Measurements from ENCODE around the gene PGK1. TPM values are rescaled to one million over a fixed set of nuclear protein-coding genes. Genes with fewer than 3 reads are reported as not detected.

PGK1 gene
- total and polyA plus RNA-seq, 4 donors: 70.3 to 172 (median 144) TPM

DNA sequence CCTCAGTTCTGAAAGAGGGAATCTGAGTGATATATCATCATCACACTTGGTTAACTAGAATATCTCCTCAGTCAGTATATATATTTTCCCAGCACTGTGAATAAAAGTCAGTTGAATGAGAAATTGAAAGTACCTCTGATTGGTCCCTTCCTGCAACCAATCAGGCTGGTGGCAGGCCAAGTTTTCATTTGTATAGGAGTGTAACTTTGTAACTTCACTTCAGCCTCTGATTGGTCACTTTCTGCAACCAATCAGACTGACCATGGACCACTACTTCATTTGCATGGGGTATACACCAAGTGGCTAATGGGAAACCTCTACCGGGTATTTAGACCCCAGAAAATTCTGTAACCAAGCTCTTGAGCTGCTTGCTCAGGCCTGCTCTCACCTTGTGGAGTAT lies 2.0 kb upstream of the PGK1 start:
- TF ChIP-seq, protein P1, sequence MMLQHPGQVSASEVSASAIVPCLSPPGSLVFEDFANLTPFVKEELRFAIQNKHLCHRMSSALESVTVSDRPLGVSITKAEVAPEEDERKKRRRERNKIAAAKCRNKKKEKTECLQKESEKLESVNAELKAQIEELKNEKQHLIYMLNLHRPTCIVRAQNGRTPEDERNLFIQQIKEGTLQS (IDR thresholded peaks at IDR 0.05): no peak
- TF ChIP-seq MAX (IDR thresholded peaks at IDR 0.05): no peak
- no peak for TF ChIP-seq RAD21 (IDR thresholded peaks at IDR 0.05)
- no peak for TF ChIP-seq JUND (IDR thresholded peaks at IDR 0.05)
- TF ChIP-seq GABPA (IDR thresholded peaks at IDR 0.05 in 1 of 2, conservative IDR thresholded peaks at IDR 0.05 in 1 of 2): no peak
- TF ChIP-seq NR2F2 (IDR thresholded peaks at IDR 0.05): no peak
- no peak for TF ChIP-seq ZBTB33 (IDR thresholded peaks at IDR 0.05)
- TF ChIP-seq HNF4G (IDR thresholded peaks at IDR 0.05): no peak
- TF ChIP-seq TAF1 (conservative IDR thresholded peaks at IDR 0.05): no peak
- TF ChIP-seq, protein P2, sequence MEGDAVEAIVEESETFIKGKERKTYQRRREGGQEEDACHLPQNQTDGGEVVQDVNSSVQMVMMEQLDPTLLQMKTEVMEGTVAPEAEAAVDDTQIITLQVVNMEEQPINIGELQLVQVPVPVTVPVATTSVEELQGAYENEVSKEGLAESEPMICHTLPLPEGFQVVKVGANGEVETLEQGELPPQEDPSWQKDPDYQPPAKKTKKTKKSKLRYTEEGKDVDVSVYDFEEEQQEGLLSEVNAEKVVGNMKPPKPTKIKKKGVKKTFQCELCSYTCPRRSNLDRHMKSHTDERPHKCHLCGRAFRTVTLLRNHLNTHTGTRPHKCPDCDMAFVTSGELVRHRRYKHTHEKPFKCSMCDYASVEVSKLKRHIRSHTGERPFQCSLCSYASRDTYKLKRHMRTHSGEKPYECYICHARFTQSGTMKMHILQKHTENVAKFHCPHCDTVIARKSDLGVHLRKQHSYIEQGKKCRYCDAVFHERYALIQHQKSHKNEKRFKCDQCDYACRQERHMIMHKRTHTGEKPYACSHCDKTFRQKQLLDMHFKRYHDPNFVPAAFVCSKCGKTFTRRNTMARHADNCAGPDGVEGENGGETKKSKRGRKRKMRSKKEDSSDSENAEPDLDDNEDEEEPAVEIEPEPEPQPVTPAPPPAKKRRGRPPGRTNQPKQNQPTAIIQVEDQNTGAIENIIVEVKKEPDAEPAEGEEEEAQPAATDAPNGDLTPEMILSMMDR (IDR thresholded peaks at IDR 0.05; ENCODE audit: low read depth, low read length, missing input control): no peak
- no peak for TF ChIP-seq SP1 (IDR thresholded peaks at IDR 0.05)
- TF ChIP-seq YY1 (IDR thresholded peaks at IDR 0.05): no peak
- no peak for TF ChIP-seq FOXA1 (IDR thresholded peaks at IDR 0.05)
- no peak for TF ChIP-seq EGR1 (IDR thresholded peaks at IDR 0.05; ENCODE audit: low read depth in 2 of 2)
- TF ChIP-seq FOXA2 (IDR thresholded peaks at IDR 0.05): no peak
- no peak for TF ChIP-seq HNF4A (conservative IDR thresholded peaks at IDR 0.05)
- Histone ChIP-seq H3K4me3 (ENCODE audit: low read depth in 1 of 3, low read length in 3 of 3) (no peak overlapping the region), H3K27me3 (ENCODE audit: control insufficient read depth in 4 of 4, insufficient read depth in 4 of 4, low read length in 3 of 4) (no peaks in the 10 kb centered on the region), H3K36me3 (ENCODE audit: control insufficient read depth in 4 of 4, insufficient read depth in 3 of 4, low read depth in 1 of 4, low read length in 3 of 4) (no peaks in the 10 kb centered on the region), H3K9me3 (ENCODE audit: control insufficient read depth in 4 of 4, low read length in 3 of 4) (peaks cover 0 to 4% (median 0%) of the 10 kb centered on the region in 4 donors), H3K9ac (ENCODE audit: low read depth in 1 of 2, low read length in 2 of 2) (no peak overlapping the region), H3K4me1 (ENCODE audit: control insufficient read depth in 4 of 4, insufficient read depth in 4 of 4, low read length in 3 of 4) (peaks cover 7 to 13% (median 8%) of the 10 kb centered on the region in 4 donors), H3K27ac (ENCODE audit: low read depth in 1 of 2, low read length in 2 of 2) (no peak overlapping the region)
- DNase-seq (ENCODE audit: low spot score): no peak
- 89% methylated on average over 1 of the region's 1 CpG for WGBS

DNA sequence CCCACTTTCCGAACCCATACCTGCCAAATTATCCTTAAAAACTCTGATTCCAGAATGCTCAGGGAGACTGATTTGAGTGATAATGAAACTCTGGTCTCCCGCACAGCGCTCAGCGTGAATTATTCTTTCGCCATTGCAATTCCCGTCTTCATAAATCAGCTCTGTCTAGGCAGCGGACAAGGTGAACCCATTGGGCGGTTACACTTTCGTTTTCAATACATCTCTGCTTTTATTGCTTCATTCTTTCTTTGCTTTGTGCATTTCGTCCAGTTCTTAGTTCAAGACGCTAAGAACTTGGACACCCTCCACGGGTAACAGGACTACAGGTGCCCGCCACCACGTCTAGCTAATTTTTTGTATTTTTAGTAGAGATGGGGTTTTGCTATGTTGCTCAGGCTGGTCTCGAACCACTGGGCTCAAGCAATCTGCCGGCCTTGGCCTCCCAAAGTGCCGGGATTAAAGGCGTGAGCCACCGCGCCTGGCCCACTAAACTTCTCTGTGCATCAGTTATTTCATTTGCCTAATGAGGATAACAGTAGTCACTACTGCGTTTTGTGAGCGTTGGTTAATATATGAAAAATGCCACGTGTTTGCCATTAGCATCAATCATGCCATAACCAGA lies 936 bp upstream of the PGK1 start:
- H3K4me1 ChIP-seq (ENCODE audit: control insufficient read depth in 4 of 4, insufficient read depth in 4 of 4, low read length in 3 of 4): peaks cover 7 to 16% (median 13%) of the 10 kb centered on the region in 4 donors
- 86% methylated on average over 23 of the region's 23 CpGs for WGBS
- H3K27me3 ChIP-seq (ENCODE audit: control insufficient read depth in 4 of 4, insufficient read depth in 4 of 4, low read length in 3 of 4): no peaks in the 10 kb centered on the region
- peak overlapping the region; percentile 91 to 100 for H3K27ac ChIP-seq (ENCODE audit: low read depth in 1 of 2, low read length in 2 of 2)
- H3K4me3 ChIP-seq (ENCODE audit: low read depth in 1 of 3, low read length in 3 of 3): peak overlapping the region in 2 of 3 donors; percentile 32 to 70
- no peak for TF ChIP-seq EGR1 (IDR thresholded peaks at IDR 0.05; ENCODE audit: low read depth in 2 of 2)
- TF ChIP-seq FOXA1 (IDR thresholded peaks at IDR 0.05): no peak
- TF ChIP-seq FOXA2 (IDR thresholded peaks at IDR 0.05): no peak
- no peak for TF ChIP-seq MAX (IDR thresholded peaks at IDR 0.05)
- no peak for TF ChIP-seq TAF1 (conservative IDR thresholded peaks at IDR 0.05)
- TF ChIP-seq NR2F2 (IDR thresholded peaks at IDR 0.05): no peak
- no peak for TF ChIP-seq RXRA (IDR thresholded peaks at IDR 0.05)
- TF ChIP-seq ZBTB33 (IDR thresholded peaks at IDR 0.05): no peak
- TF ChIP-seq HNF4G (IDR thresholded peaks at IDR 0.05): no peak
- TF ChIP-seq YY1 (IDR thresholded peaks at IDR 0.05): no peak
- no peak for TF ChIP-seq JUND (IDR thresholded peaks at IDR 0.05)
- TF ChIP-seq RAD21 (IDR thresholded peaks at IDR 0.05): no peak
- no peak for DNase-seq (ENCODE audit: low spot score)
- H3K9me3 ChIP-seq (ENCODE audit: control insufficient read depth in 4 of 4, low read length in 3 of 4): peaks cover 0 to 4% (median 0%) of the 10 kb centered on the region in 4 donors
- H3K36me3 ChIP-seq (ENCODE audit: control insufficient read depth in 4 of 4, insufficient read depth in 3 of 4, low read depth in 1 of 4, low read length in 3 of 4): no peaks in the 10 kb centered on the region
- H3K9ac ChIP-seq (ENCODE audit: low read depth in 1 of 2, low read length in 2 of 2): peak overlapping the region in 1 of 2 donors; percentile 81

Data from liver (tissue), 9 donors.